ENCODE measurements around the gene KRTAP10-2.
"Not testable (repeated sequence)": the region's sequence is repeated elsewhere in the genome, so short reads cannot be mapped to it uniquely, and the experiment has no call there.

The KRTAP10-2 gene

GRCh38 chr21:44566403-44566802 lies 15.1 kb upstream of the KRTAP10-2 start:
- no peak for DNase-seq

GRCh38 chr21:44564886-44565598 lies 13.7 kb upstream of the KRTAP10-2 start:
- no peak for DNase-seq

DNA sequence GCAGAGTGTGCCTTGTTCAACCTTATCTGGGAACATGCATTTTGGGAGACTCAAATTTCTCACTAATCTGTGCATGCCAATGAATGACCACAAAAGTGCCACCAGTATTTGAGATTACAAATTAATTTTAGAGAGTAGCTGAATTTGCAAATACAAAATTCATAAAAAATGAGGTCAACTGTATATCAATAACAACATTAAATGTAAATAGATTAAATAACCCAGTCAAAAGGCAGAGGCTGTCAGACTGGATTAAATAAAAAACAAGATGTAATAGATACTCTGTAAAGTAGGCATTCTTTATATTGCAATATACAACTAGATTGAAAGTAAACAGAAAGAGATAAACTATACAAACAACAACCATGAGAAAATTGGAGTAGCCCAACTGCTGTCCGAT lies 12.8 kb upstream of the KRTAP10-2 start:
- DNase-seq = no peak

DNA sequence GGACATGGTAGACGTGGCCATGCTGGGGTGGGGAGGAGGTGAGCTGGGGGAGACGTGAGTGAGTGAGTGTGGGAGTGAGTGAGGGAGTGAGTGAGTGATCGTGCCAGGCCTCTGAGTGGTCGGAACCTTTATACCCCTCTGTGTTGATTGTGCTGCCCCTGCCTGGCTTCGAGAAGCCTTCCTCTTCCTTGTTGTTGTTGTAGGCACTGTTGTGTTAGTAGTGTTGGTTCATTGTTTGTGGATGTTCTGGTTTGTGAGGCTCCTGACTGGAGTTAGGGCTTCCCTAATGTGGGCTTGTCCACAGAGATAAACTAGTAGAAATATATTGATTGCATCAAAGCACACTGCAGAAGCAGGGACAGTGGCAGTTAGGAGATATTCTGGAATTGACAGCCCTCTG lies 7.4 kb upstream of the KRTAP10-2 start, which contains the start of gene KRTAP10-3:
KRTAP10-3 (minus strand) TSS at position 101 of the 400 bp plus-strand sequence; CDS start at position 21, 80 bp downstream.
- no peak for DNase-seq

GRCh38 chr21:44558329-44558675 lies 7.0 kb upstream of the KRTAP10-2 start:
- not testable (repeated sequence) for DNase-seq

GRCh38 chr21:44557491-44558328 lies 6.4 kb upstream of the KRTAP10-2 start:
- DNase-seq = no peak

GRCh38 chr21:44556879-44557278 lies 5.6 kb upstream of the KRTAP10-2 start:
- DNase-seq = no peak

DNA sequence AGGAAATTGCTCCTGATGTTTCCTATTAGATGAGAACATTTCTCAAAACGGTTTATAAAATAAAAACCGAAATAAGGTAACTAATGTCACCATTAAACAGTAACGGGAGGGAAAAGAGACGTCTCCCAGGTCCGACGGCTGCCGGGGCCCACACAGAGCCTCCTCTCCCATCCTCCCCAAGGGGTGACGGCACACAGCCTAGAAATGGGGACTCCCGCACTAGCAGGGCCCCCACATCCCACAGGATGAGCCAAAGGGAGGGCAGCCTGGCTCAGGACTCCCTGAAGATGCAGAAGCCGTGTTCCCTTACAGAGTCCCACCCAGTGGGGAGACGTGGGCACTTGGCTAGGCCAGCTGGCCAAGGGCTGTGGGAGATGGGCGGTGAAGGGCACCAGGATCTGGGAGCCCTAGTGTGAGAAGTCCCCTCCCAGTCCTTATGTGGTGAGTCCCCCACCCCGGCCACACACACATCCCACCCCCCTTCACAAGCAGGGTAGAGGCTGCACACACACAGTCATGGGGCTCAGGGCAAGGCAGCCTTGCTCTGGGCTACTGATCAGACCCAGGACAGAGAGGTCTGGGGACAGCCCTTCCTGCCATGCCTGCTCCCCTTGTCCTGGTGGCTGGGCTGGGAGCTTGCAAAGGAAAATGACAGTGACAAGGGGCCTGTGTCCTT lies 4.0 kb upstream of the KRTAP10-2 start:
- DNase-seq = no peak

DNA sequence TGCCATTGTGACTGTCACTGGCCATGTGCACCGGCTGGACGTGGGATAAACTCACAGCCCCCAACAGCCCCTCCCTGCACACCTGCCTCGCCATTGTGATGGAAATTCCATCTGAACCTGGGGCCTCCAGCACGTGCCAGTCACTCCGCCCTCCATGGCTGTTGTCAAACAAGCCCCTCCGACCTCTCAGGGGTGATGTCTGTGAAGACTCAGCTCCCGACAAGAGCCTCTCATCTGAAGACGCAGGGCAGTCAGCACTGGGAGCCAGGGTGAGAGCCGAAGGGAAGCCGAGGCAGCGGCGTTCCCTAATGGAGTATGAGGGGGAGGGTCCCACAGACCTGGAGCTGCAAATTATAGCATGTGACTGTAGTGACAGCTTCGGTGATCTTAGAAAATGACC lies 1.4 kb upstream of the KRTAP10-2 start:
- DNase-seq = peak; percentile 10

- no peak for DNase-seq
These were observed 831 bp upstream of the KRTAP10-2 start for GRCh38 chr21:44552136-44552535.

- DNase-seq = peak; percentile 6
These were observed 498 bp downstream of the KRTAP10-2 start for GRCh38 chr21:44550807-44551206.

GRCh38 chr21:44550285-44550684 lies 1.0 kb downstream of the KRTAP10-2 start:
- DNase-seq = peak; percentile 10

DNA sequence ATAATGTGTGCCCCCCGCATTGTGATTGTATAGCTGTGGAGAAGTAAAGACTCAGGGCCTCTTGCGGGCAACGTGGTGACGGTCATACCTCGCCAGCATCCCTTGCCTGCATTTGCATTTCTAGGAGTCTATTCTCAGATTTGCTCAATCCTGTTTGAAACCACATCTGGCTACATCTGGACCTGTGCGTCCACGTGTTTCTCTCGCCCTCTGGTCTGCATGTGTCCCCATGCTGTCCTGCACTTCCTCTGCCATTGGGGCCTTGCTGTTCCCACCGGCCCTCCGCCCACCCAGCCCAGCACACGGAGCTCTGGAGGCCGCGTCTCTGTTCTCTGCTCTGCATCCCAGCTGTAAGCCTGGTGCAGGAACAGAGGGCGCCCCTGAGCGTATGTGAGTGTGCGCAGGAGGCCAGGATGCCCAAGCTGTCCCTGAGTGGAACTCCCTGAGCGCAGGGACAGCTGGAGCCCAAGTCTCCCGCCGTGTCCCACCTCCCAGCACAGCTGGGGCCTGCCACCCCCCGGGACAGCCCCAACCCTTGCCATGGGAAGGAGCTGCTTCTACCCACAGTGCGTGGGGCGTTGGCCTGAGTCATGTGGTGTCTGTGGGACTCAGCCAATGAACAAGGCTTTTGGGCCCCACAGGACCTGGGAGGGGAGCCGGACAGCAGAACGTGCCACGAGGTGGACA lies 1.6 kb downstream of the KRTAP10-2 start:
- peak; percentile 4 for DNase-seq

GRCh38 chr21:44548922-44549321 lies 2.4 kb downstream of the KRTAP10-2 start:
- no peak for DNase-seq

- no peak for DNase-seq
These were observed 2.9 kb downstream of the KRTAP10-2 start for GRCh38 chr21:44548381-44548780.

GRCh38 chr21:44547656-44548331 lies 3.5 kb downstream of the KRTAP10-2 start:
- no peak for DNase-seq

DNA sequence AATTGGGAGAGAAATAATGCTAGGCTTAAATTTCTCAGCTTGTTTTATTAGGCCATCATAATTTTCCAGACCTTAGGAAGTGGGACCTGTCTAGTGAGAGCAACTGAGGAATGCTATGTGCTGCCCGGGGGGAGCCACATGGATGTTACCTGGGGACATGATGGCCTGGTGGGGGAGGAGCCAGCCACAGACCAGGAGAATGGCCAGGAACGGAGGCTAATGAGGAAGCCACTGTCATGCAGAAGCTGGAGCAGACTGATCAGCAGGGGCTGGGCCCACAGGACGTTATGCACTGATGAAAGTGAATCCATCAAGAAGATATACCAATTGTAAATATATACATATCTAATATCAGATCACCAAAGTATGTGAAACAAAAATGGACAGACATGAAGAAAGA lies 6.7 kb downstream of the KRTAP10-2 start:
- DNase-seq = no peak

DNA sequence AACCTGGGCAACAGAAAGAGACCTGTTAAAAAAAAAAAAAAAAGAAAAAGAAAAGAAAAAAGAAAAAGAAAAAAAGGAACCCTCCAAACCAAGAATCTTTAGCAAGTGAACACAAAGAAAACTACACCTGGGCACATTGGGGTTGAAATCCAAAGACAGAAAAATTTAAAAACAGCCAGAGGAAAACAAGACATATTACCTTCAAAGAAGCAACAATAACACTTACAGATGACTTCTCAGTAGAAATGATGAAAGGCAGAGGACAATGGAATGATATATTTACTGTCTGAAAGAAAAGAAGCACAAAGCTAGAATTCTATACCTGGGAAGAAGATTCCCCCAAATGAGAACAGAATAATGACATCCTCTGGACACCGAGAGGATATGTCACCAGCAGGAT lies 8.6 kb downstream of the KRTAP10-2 start:
- DNase-seq = no peak

GRCh38 chr21:44540741-44541288 lies 10.5 kb downstream of the KRTAP10-2 start:
- no peak for DNase-seq

DNA sequence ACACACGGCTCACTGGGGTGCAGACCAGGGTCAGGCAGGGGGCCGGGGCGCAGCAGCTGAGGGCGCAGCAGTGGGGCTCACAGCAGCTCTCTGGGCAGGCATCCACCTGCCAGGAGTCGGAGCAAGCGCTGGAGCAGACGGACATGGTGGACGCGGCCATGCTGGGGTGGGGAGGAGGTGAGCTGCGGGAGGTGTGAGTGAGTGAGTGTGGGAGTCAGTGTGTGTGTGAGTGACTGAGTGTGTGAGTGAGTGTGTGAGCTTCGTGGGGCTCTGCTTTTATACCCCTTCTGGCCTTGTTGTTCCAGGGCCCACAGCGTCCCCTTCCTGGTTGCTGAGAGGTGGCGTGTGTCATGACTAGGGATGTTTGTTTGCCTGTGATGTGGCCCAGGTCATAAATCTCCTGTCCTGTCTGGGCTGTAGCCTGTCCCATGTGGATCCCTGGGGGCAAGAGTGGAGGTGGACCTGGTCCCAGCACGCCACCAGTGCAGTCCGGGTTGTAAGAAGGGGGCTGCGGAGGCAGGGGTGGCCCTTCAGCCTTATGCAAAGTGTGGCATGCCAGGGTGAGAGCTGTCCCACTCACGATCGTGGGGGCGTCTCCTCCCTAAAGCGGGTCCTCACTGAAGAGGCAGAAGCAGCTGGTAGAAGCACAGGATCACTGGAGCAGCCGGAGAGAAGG lies 11.2 kb downstream of the KRTAP10-2 start, which contains the start of gene KRTAP10-1:
KRTAP10-1 (minus strand) TSS at position 205 of the 676 bp plus-strand sequence; CDS start at position 160, 45 bp downstream.
- DNase-seq = no peak

GRCh38 chr21:44539046-44539445 lies 12.3 kb downstream of the KRTAP10-2 start:
- no peak for DNase-seq
